Measurements from ENCODE around the gene MYADML2. TPM values are rescaled to one million over a fixed set of nuclear protein-coding genes. Genes with fewer than 3 reads are reported as not detected.

Gene MYADML2
- polyA plus RNA-seq, 3 donors, result not detected

- H3K27ac ChIP-seq (ENCODE audit: low read depth, low read length), result no peak overlapping the region
- 93 to 95% (median 94%) methylated on average over 11 of the region's 11 CpGs for WGBS, 3 donors
Observed at GRCh38 chr17:81908793-81909192, 38.2 kb downstream of the MYADML2 start.

GRCh38 chr17:81907219-81908145 lies 39.6 kb downstream of the MYADML2 start:
- WGBS, 3 donors, result 94 to 95% (median 94%) methylated on average over 26 of the region's 26 CpGs
- H3K27ac ChIP-seq (ENCODE audit: low read depth, low read length), result no peak overlapping the region

- 88 to 93% (median 91%) methylated on average over 15 of the region's 15 CpGs for WGBS, 3 donors
Observed at GRCh38 chr17:81906476-81907218, 40.4 kb downstream of the MYADML2 start.

GRCh38 chr17:81905993-81906392 lies 41.0 kb downstream of the MYADML2 start:
- H3K27ac ChIP-seq (ENCODE audit: low read depth, low read length), result no peak overlapping the region
- 92 to 97% (median 95%) methylated on average over 10 of the region's 10 CpGs for WGBS, 3 donors

More at GRCh38 chr17:81906476-81907218, 40.4 kb downstream of the MYADML2 start:
- no peak overlapping the region for H3K27ac ChIP-seq (ENCODE audit: low read depth, low read length)

- WGBS, 3 donors, result 94 to 96% (median 96%) methylated on average over 16 of the region's 16 CpGs
- H3K27ac ChIP-seq (ENCODE audit: low read depth, low read length), result no peak overlapping the region
Observed at GRCh38 chr17:81905424-81905875, 41.6 kb downstream of the MYADML2 start.

- H3K27ac ChIP-seq (ENCODE audit: low read depth, low read length), result no peak overlapping the region
- WGBS, 3 donors, result 91 to 92% (median 91%) methylated on average over 27 to 28 of the region's 28 CpGs
Observed at GRCh38 chr17:81904600-81905423, 42.2 kb downstream of the MYADML2 start.

GRCh38 chr17:81903896-81904599 lies 43.0 kb downstream of the MYADML2 start:
- H3K27ac ChIP-seq (ENCODE audit: low read depth, low read length), result no peak overlapping the region
- 94 to 96% (median 94%) methylated on average over 24 of the region's 24 CpGs for WGBS, 3 donors

GRCh38 chr17:81903415-81903831 lies 43.6 kb downstream of the MYADML2 start:
- WGBS, 3 donors, result 93 to 99% (median 97%) methylated on average over 10 of the region's 10 CpGs
- no peak overlapping the region for H3K27ac ChIP-seq (ENCODE audit: low read depth, low read length)

GRCh38 chr17:81902653-81903414 lies 44.2 kb downstream of the MYADML2 start:
- 30 to 37% (median 34%) methylated on average over 42 to 47 of the region's 47 CpGs for WGBS, 3 donors
- H3K27ac ChIP-seq (ENCODE audit: low read depth, low read length), result no peak overlapping the region

GRCh38 chr17:81902023-81902652 lies 44.9 kb downstream of the MYADML2 start, which contains the start of gene NPB:
Gene NPB, plus strand, starts transcription at chr17:81902238. Its CDS starts 40 bp downstream, at chr17:81902278.
- H3K27ac ChIP-seq (ENCODE audit: low read depth, low read length), result no peak within 1 kb of the TSS
- 1 to 2% (median 1%) methylated on average over 54 to 78 of the region's 79 CpGs for WGBS, 3 donors

- no peak overlapping the region for H3K27ac ChIP-seq (ENCODE audit: low read depth, low read length)
- 50 to 64% (median 53%) methylated on average over 16 to 21 of the region's 21 CpGs for WGBS, 3 donors
Observed at GRCh38 chr17:81901167-81902022, 45.6 kb downstream of the MYADML2 start.

- H3K27ac ChIP-seq (ENCODE audit: low read depth, low read length), result no peak overlapping the region
- 81 to 85% (median 82%) methylated on average over 18 of the region's 18 CpGs for WGBS, 3 donors
Observed at GRCh38 chr17:81900181-81900820, 46.7 kb downstream of the MYADML2 start.

GRCh38 chr17:81899514-81900166 lies 47.4 kb downstream of the MYADML2 start:
- no peak overlapping the region for H3K27ac ChIP-seq (ENCODE audit: low read depth, low read length)
- 92 to 94% (median 93%) methylated on average over 22 of the region's 22 CpGs for WGBS, 3 donors

GRCh38 chr17:81898885-81899284 lies 48.1 kb downstream of the MYADML2 start:
- 84 to 92% (median 89%) methylated on average over 9 of the region's 9 CpGs for WGBS, 3 donors
- no peak overlapping the region for H3K27ac ChIP-seq (ENCODE audit: low read depth, low read length)

Data from adipose tissue (tissue), 3 donors.